Measurements from ENCODE around the gene ABCB8. TPM values are rescaled to one million over a fixed set of nuclear protein-coding genes. Genes with fewer than 3 reads are reported as not detected.

Gene ABCB8
- polyA plus RNA-seq, 1 donor from 2014 or later, result 21.6 TPM

DNA sequence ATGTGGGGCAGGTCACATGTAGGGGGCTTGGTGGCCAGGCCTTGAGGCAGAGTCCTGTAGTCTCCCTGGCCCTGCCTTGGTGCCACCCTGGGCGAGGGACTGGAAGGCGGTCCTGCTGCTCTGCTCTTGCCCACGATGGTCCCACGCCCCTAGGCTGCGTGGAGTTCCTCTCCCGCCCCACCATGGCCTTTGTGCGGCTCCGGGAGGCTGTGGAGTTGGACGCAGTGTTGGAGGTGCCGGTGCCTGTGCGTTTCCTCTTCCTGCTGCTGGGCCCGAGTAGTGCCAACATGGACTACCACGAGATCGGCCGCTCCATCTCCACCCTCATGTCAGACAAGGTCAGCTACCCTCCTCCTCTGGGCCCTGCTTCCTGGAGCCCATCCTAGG is 42.3 kb downstream of the ABCB8 start:
- Mint-ChIP-seq H3K27ac (no peak overlapping the region), H3K4me1 (peaks cover 0 to 2% (median 0%) of the 10 kb centered on the region in 3 donors), H3K9me3 (no peaks in the 10 kb centered on the region), H3K27me3 (no peaks in the 10 kb centered on the region), H3K36me3 (peaks cover 3% of the 10 kb centered on the region), H3K4me3 (no peak overlapping the region)

DNA sequence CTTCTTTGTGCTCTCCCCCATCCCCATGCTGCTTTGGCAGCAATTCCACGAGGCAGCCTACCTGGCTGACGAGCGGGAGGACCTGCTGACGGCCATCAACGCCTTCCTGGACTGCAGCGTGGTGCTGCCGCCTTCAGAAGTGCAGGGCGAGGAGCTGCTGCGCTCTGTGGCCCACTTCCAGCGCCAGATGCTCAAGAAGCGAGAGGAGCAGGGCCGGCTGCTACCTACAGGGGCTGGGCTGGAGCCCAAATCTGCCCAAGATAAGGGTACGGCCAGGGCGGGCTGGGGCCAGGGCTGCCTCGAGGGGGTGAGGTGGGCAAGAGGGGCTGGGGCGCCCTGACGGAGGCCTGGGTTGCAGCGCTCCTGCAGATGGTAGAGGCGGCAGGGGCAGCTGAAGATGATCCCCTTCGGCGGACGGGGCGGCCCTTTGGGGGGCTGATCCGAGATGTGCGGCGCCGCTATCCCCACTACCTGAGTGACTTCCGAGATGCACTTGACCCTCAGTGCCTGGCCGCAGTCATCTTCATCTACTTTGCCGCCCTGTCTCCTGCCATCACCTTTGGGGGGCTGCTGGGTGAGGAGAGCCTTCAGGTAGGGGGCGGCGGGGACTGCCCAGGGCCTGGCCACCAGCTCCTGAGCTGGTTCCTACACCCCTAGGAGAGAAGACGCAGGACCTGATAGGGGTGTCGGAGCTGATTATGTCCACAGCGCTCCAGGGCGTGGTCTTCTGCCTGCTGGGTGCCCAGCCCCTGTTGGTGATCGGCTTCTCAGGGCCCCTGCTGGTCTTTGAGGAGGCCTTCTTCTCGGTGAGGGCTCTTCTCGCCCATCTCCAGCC is 43.0 kb downstream of the ABCB8 start:
- no peak overlapping the region for H3K27ac Mint-ChIP-seq
- H3K4me1 Mint-ChIP-seq, result peaks cover 0 to 2% (median 0%) of the 10 kb centered on the region in 3 donors
- H3K27me3 Mint-ChIP-seq, result no peaks in the 10 kb centered on the region
- no peaks in the 10 kb centered on the region for H3K9me3 Mint-ChIP-seq
- H3K36me3 Mint-ChIP-seq, result peaks cover 3% of the 10 kb centered on the region
- no peak overlapping the region for H3K4me3 Mint-ChIP-seq

DNA sequence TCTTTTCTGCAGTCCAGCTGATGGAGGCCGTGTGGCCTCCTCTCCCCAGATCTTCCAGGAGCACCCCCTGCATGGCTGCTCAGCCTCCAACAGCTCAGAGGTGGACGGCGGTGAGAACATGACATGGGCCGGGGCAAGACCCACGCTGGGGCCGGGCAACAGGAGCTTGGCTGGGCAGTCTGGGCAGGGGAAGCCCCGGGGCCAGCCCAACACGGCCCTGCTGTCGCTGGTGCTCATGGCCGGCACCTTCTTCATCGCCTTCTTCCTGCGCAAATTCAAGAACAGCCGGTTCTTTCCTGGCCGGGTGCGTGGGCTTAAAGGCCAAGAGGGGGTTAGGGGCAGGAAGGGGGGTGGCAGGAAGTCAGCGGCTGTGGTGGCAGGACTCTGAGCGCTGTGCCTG is 45.7 kb downstream of the ABCB8 start:
- H3K9me3 Mint-ChIP-seq, result no peaks in the 10 kb centered on the region
- peak overlapping the region in 1 of 4 donors; percentile 53 for H3K4me3 Mint-ChIP-seq
- no peak overlapping the region for H3K27ac Mint-ChIP-seq
- H3K36me3 Mint-ChIP-seq, result peaks cover 3% of the 10 kb centered on the region
- no peaks in the 10 kb centered on the region for H3K27me3 Mint-ChIP-seq
- H3K4me1 Mint-ChIP-seq, result peaks cover 6 to 10% (median 8%) of the 10 kb centered on the region in 3 donors

- Mint-ChIP-seq H3K4me1 (peaks cover 6 to 16% (median 13%) of the 10 kb centered on the region in 3 donors), H3K27ac (peak overlapping the region in 1 of 3 donors; percentile 67), H3K9me3 (no peaks in the 10 kb centered on the region), H3K36me3 (peaks cover 3% of the 10 kb centered on the region), H3K4me3 (peak overlapping the region in 2 of 4 donors; percentile 53 to 77), H3K27me3 (no peaks in the 10 kb centered on the region)
Observed at GRCh38 chr7:151074817-151075661, 46.8 kb downstream of the ABCB8 start.

DNA sequence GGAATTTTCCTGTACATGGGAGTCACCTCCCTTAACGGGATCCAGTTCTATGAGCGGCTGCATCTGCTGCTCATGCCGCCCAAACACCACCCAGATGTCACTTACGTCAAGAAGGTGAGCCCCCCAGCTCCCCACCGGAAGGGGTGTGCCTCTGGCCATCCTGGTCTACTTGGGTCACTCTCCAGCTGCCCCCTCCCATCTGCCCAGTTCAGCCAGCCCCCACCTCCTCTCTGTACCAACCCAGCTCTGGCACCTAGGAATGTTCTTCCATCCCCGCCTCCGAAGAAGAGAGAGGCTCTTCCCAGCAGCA is 47.4 kb downstream of the ABCB8 start:
- Mint-ChIP-seq H3K27me3 (no peaks in the 10 kb centered on the region), H3K36me3 (peaks cover 3% of the 10 kb centered on the region), H3K9me3 (no peaks in the 10 kb centered on the region), H3K27ac (no peak overlapping the region), H3K4me3 (peak overlapping the region in 1 of 4 donors; percentile 77), H3K4me1 (peaks cover 6 to 16% (median 13%) of the 10 kb centered on the region in 3 donors)

DNA sequence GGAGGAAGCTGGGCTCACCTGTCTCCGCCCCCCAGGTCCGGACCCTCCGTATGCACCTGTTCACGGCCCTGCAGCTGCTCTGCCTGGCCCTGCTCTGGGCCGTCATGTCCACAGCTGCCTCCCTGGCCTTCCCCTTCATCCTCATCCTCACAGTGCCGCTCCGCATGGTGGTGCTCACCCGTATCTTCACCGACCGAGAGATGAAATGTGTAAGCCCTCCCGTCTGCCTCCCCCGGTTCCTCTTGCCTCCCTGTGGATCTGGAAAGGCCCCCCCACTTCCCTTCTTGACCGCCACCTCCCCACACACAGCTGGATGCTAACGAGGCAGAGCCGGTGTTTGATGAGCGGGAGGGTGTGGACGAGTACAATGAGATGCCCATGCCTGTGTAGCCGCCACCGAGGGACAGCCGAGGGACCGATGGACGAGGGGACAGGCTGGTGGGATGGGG is 47.8 kb downstream of the ABCB8 start:
- Mint-ChIP-seq H3K27ac (no peak overlapping the region), H3K4me3 (no peak overlapping the region), H3K36me3 (peaks cover 3% of the 10 kb centered on the region), H3K4me1 (peaks cover 6 to 16% (median 13%) of the 10 kb centered on the region in 3 donors), H3K9me3 (no peaks in the 10 kb centered on the region), H3K27me3 (no peaks in the 10 kb centered on the region)

GRCh38 chr7:151076863-151077704 is 48.8 kb downstream of the ABCB8 start:
- H3K27me3 Mint-ChIP-seq, result no peaks in the 10 kb centered on the region
- H3K4me1 Mint-ChIP-seq, result peaks cover 6 to 18% (median 13%) of the 10 kb centered on the region in 3 donors
- H3K36me3 Mint-ChIP-seq, result peaks cover 3% of the 10 kb centered on the region
- H3K9me3 Mint-ChIP-seq, result no peaks in the 10 kb centered on the region
- H3K27ac Mint-ChIP-seq, result no peak overlapping the region
- H3K4me3 Mint-ChIP-seq, result peak overlapping the region in 1 of 4 donors; percentile 92

DNA sequence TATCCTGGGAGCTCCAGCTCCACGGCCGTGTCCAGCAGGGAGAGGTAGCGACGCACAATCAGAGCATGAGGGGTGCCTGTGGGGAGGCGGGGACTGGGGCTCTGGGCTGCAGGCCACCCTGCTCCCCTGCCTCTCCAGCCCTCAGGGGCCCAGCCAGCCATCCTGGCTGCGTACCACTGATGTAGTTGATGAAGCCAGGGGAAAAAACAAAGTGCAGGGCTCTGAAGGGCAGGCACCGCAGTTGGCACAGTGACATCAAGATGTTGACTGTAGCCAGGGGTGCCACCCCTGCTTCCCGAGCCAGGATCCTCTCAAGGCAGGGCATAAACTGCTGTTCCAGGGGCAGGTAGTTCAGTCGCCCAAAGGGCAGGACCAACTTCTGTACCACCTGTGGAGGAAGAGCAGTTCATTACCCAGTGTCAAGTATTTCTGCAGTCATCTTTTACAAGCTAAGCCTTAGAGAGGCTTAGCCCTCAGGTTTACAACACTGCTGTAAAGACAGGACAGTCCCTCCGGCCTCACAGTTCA is 49.5 kb downstream of the ABCB8 start:
- Mint-ChIP-seq H3K27ac (peak overlapping the region in 2 of 3 donors; percentile 58 to 86), H3K4me3 (peak overlapping the region; percentile 55 to 92 (median 84)), H3K36me3 (peaks cover 3% of the 10 kb centered on the region), H3K9me3 (no peaks in the 10 kb centered on the region), H3K4me1 (peaks cover 6 to 19% (median 15%) of the 10 kb centered on the region in 3 donors), H3K27me3 (no peaks in the 10 kb centered on the region)

DNA sequence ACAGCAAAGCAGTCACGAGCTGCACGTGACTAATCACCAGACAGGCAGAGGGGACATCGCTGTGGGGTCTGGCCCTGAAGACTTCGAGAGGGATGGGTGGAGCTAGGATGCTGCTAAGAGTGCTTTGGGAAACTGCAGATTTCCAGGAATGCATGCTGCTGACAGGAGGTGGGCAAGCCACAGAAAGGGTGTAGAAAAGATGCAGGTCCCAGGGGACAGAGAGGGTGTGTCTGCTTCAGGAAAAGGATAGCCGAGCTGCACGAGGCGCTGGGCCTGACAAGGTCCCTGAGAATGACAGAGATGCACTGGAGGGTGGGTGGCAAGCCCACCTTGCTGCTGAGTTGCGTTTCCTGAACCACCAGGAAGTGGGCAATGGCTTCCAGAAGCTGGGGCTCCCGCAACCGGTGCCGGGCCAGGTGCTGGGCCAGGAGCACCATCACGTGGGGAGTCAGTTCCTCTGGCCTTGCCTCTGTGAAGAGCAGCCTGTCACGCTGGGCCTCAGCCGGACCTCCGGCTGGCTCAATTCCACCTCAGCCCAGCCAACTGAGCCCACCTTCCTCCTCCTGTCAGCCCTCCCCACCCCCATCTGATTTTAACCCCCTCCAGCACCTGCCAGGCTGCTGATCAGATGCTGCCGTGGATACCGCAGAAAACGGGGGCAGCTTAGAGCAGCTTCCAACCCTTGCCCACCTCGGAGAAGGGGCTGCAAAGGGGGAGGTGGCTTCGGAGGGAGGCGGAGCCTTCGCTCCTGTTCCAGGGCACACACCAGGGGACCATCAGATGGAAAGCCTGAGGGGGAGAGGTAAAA is 50.2 kb downstream of the ABCB8 start:
- Mint-ChIP-seq H3K4me1 (peaks cover 7 to 20% (median 17%) of the 10 kb centered on the region in 3 donors), H3K4me3 (peak overlapping the region; percentile 55 to 92 (median 86)), H3K9me3 (no peaks in the 10 kb centered on the region), H3K36me3 (peaks cover 3% of the 10 kb centered on the region), H3K27ac (peak overlapping the region; percentile 32 to 86 (median 58)), H3K27me3 (no peaks in the 10 kb centered on the region)

- Mint-ChIP-seq H3K4me3 (peak overlapping the region; percentile 86 to 95 (median 92)), H3K9me3 (no peaks in the 10 kb centered on the region), H3K27ac (peak overlapping the region; percentile 67 to 86 (median 85)), H3K36me3 (peaks cover 2% of the 10 kb centered on the region), H3K4me1 (peaks cover 11 to 20% (median 20%) of the 10 kb centered on the region in 3 donors), H3K27me3 (no peaks in the 10 kb centered on the region)
Observed at GRCh38 chr7:151079199-151079910, 51.1 kb downstream of the ABCB8 start.

- peak overlapping the region; percentile 62 to 85 (median 84) for H3K27ac Mint-ChIP-seq
- H3K4me1 Mint-ChIP-seq, result peaks cover 15 to 24% (median 23%) of the 10 kb centered on the region in 3 donors
- no peaks in the 10 kb centered on the region for H3K27me3 Mint-ChIP-seq
- H3K4me3 Mint-ChIP-seq, result peak overlapping the region; percentile 86 to 95 (median 92)
- H3K36me3 Mint-ChIP-seq, result peaks cover 2% of the 10 kb centered on the region
- no peaks in the 10 kb centered on the region for H3K9me3 Mint-ChIP-seq
Observed at GRCh38 chr7:151080067-151080521, 51.8 kb downstream of the ABCB8 start.

GRCh38 chr7:151080522-151081169 is 52.4 kb downstream of the ABCB8 start, which contains the start of gene FASTK:
Gene FASTK, minus strand, starts transcription at chr7:151080809. Its CDS starts 43 bp downstream, at chr7:151080766.
- no peaks in the 10 kb centered on the region for H3K36me3 Mint-ChIP-seq
- H3K4me1 Mint-ChIP-seq, result peaks cover 17 to 28% (median 26%) of the 10 kb centered on the region in 3 donors

More at GRCh38 chr7:151080522-151081169, 52.4 kb downstream of the ABCB8 start, which contains the start of gene FASTK:
- no peaks in the 10 kb centered on the region for H3K9me3 Mint-ChIP-seq
- peak within 1 kb of the TSS; percentile 86 to 96 (median 94) for H3K4me3 Mint-ChIP-seq
- H3K27me3 Mint-ChIP-seq, result no peaks in the 10 kb centered on the region
- H3K27ac Mint-ChIP-seq, result peak within 1 kb of the TSS; percentile 62 to 85 (median 84)

All from IgD-negative memory B cell (primary cell).